GM23338 (cell line): ENCODE data around the gene SYNCRIP. TPM values are rescaled to one million over a fixed set of nuclear protein-coding genes. Genes with fewer than 3 reads are reported as not detected.

ENCODE experiments used
- ATAC-seq: fragments of 200-7000 bp; cut with Tn5 transposase; 3 replicates; pipeline ENCODE4 v1.9.1; 2020
- DNase-seq: peaks from one replicate; pipeline ENCODE4 v3.0.0-alpha.2; 2015; ENCODE audit warnings: low spot score
- H2AFZ ChIP-seq: fragments of 200-600 bp; sonication (generic); 2 replicates; pipeline ENCODE4 v1.8.0; 2016; ENCODE audit warnings: antibody characterized with exemption, mild to moderate bottlenecking, moderate library complexity
- H3F3A ChIP-seq: fragments of 200-600 bp; sonication (generic); replicated peaks from 2 replicates; pipeline ENCODE4 v1.8.0; 2017; ENCODE audit warnings: antibody characterized with exemption, mixed run types, low read depth
- H3K27ac ChIP-seq: fragments of 200-600 bp; sonication (generic); 2 replicates; pipeline ENCODE4 v1.6.1; 2016; ENCODE audit warnings: low read depth
- H3K27me3 ChIP-seq: fragments of 200-600 bp; sonication (generic); 2 replicates; pipeline ENCODE4 v1.8.0; 2016; ENCODE audit warnings: mild to moderate bottlenecking, mixed run types, moderate library complexity; ENCODE audit not compliant: insufficient read depth
- H3K36me3 ChIP-seq: fragments of 200-600 bp; sonication (generic); 2 replicates; pipeline ENCODE4 v1.8.0; 2016; ENCODE audit warnings: mild to moderate bottlenecking; ENCODE audit not compliant: insufficient read depth
- H3K4me1 ChIP-seq: fragments of 200-600 bp; sonication (generic); 2 replicates; pipeline ENCODE4 v1.8.0; 2016; ENCODE audit warnings: mild to moderate bottlenecking, moderate library complexity; ENCODE audit not compliant: insufficient read depth
- H3K4me2 ChIP-seq: fragments of 200-600 bp; sonication (generic); 2 replicates; pipeline ENCODE4 v1.7.1; 2017; ENCODE audit warnings: mixed run types
- H3K4me3 ChIP-seq: fragments of 200-600 bp; sonication (generic); 2 replicates; pipeline ENCODE4 v1.6.1; 2016; ENCODE audit warnings: mixed run types
- H3K79me2 ChIP-seq: fragments of 200-600 bp; sonication (generic); replicated peaks from 2 replicates; pipeline ENCODE4 v1.8.0; 2017; ENCODE audit warnings: mild to moderate bottlenecking; ENCODE audit not compliant: insufficient read depth
- H3K9me2 ChIP-seq: fragments of 200-600 bp; sonication (generic); 2 replicates; pipeline ENCODE4 v1.8.0; 2017; ENCODE audit not compliant: insufficient read depth
- H4K20me1 ChIP-seq: fragments of 200-600 bp; sonication (generic); replicated peaks from 2 replicates; pipeline ENCODE4 v1.8.0; 2017; ENCODE audit warnings: mild to moderate bottlenecking; ENCODE audit not compliant: insufficient read depth
- H3K27ac Mint-ChIP-seq: 2 replicates; pipeline ENCODE4 v1.8.0; 2020; ENCODE audit warnings: inconsistent platforms, mild to moderate bottlenecking, moderate library complexity, mixed read lengths
- H3K27me3 Mint-ChIP-seq: 3 replicates; pipeline ENCODE4 v1.8.0; 2022; ENCODE audit warnings: low read depth, mild to moderate bottlenecking, moderate library complexity, mixed read lengths, inconsistent platforms; ENCODE audit not compliant: insufficient read depth, poor library complexity
- H3K36me3 Mint-ChIP-seq: 3 replicates; pipeline ENCODE4 v1.8.0; 2021; ENCODE audit warnings: low read depth, mild to moderate bottlenecking, inconsistent platforms, moderate library complexity, mixed read lengths
- H3K4me1 Mint-ChIP-seq: 3 replicates; pipeline ENCODE4 v1.8.0; 2020; ENCODE audit warnings: mild to moderate bottlenecking, inconsistent platforms, mixed read lengths
- H3K4me3 Mint-ChIP-seq: 3 replicates; pipeline ENCODE4 v1.8.0; 2021; ENCODE audit warnings: moderate library complexity, mild to moderate bottlenecking, inconsistent platforms, mixed read lengths
- H3K9me3 Mint-ChIP-seq: 3 replicates; pipeline ENCODE4 v1.8.0; 2020; ENCODE audit warnings: moderate library complexity, mild to moderate bottlenecking, inconsistent platforms, mixed read lengths
- CREB1 ChIP-seq: fragments of 250-450 bp; sonication (Bioruptor Pico); IDR thresholded peaks from 2 replicates; pipeline ENCODE4 v1.5.0; 2020; ENCODE audit warnings: low read depth, mild to moderate bottlenecking, moderate library complexity
- ETS1 ChIP-seq: IDR thresholded peaks from 2 replicates; pipeline ENCODE4 v1.6.1; 2016; ENCODE audit warnings: antibody characterized with exemption
- EZH2 ChIP-seq: fragments of 200-600 bp; sonication (generic); IDR thresholded peaks from one replicate; pipeline ENCODE4 v1.8.0; 2017; ENCODE audit warnings: antibody characterized with exemption, mild to moderate bottlenecking, low read depth; ENCODE audit not compliant: unreplicated experiment
- EZH2phosphoT487 ChIP-seq: fragments of 200-600 bp; sonication (generic); IDR thresholded peaks from one replicate; pipeline ENCODE4 v1.8.1; 2018; ENCODE audit warnings: antibody characterized with exemption; ENCODE audit not compliant: unreplicated experiment
- JUNB ChIP-seq: IDR thresholded peaks from one replicate; pipeline ENCODE4 v1.6.1; 2016; ENCODE audit warnings: antibody characterized with exemption; ENCODE audit not compliant: unreplicated experiment
- NANOG ChIP-seq: IDR thresholded peaks from 2 replicates; pipeline ENCODE4 v1.6.1; 2016; ENCODE audit warnings: antibody characterized with exemption, borderline replicate concordance
- POLR2AphosphoS5 ChIP-seq: IDR thresholded peaks from 2 replicates; pipeline ENCODE4 v1.6.1; 2016; ENCODE audit warnings: antibody characterized with exemption, low read depth
- REST ChIP-seq: IDR thresholded peaks from one replicate; pipeline ENCODE4 v1.6.1; 2018; ENCODE audit warnings: antibody characterized with exemption; ENCODE audit not compliant: unreplicated experiment
- STAT1 ChIP-seq: IDR thresholded peaks from one replicate; pipeline ENCODE4 v1.6.1; 2016; ENCODE audit warnings: antibody characterized with exemption; ENCODE audit not compliant: unreplicated experiment
- ZNF114 ChIP-seq: fragments of 250-450 bp; sonication (Bioruptor Pico); IDR thresholded peaks from 2 replicates; pipeline ENCODE4 v1.5.0; 2020; ENCODE audit warnings: mild to moderate bottlenecking, moderate library complexity
- ZNF331 ChIP-seq: fragments of 250-450 bp; sonication (Bioruptor Pico); IDR thresholded peaks from 2 replicates; pipeline ENCODE4 v1.5.0; 2020; ENCODE audit warnings: low read depth, mild to moderate bottlenecking, moderate library complexity
- polyA plus RNA-seq: library from polyadenylated mRNA; unstranded; fragments of >200 nt; fragmentation: Nextera tagmentation; extraction: Ambion mirVana; gene quantifications from 2 replicates; pipeline ENCODE4 v1.2.1, GENCODE V29; 2016
- total RNA-seq: library from RNA; depleted of rRNA; stranded (reverse); fragments of >200 nt; shearing (Covaris generic); gene quantifications from 2 replicates; pipeline ENCODE4 v1.2.3, GENCODE V29; 2014
- TF ChIP-seq, protein P1 (sequence below), 2 experiments: fragments of 200-600 bp in 1 of 2; sonication (generic) in 1 of 2; conservative IDR thresholded peaks; 2 replicates each; pipeline versions ENCODE4 v1.5.1 to v1.6.1; 2016 to 2017; ENCODE audit warnings: antibody characterized with exemption in 2 of 2, low read depth in 2 of 2, mild to moderate bottlenecking in 2 of 2, moderate library complexity in 1 of 2
- TF ChIP-seq, protein P2 (sequence below): fragments of 250-450 bp; sonication (Bioruptor Pico); IDR thresholded peaks from 2 replicates; pipeline ENCODE4 v1.5.0; 2020; ENCODE audit warnings: mild to moderate bottlenecking, moderate library complexity

Gene SYNCRIP
- total and polyA plus RNA-seq, 2 experiments from 2014 or later = 163 to 164 TPM

GRCh38 chr6:85614780-85615179 lies 27.9 kb downstream of the SYNCRIP start:
- Mint-ChIP-seq H3K4me1 (peaks cover 5% of the 10 kb centered on the region; the same call in 2 of the 3 replicates), H3K4me3 (no peak overlapping the region), H3K27ac (peak overlapping the region; percentile 7; the same call in 1 of the 2 replicates), H3K27me3 (peaks cover 8% of the 10 kb centered on the region), H3K36me3 (peaks cover 92% of the 10 kb centered on the region), H3K9me3 (no peaks in the 10 kb centered on the region)
- Histone ChIP-seq H3K9me2 (no peaks in the 10 kb centered on the region), H3K27me3 (no peaks in the 10 kb centered on the region), H3K79me2 (peaks cover 54% of the 10 kb centered on the region), H4K20me1 (peaks cover 46% of the 10 kb centered on the region), H3K4me3 (no peak overlapping the region), H2AFZ (no peak overlapping the region), H3K4me2 (no peak overlapping the region), H3K27ac (no peak overlapping the region), H3F3A (peaks cover 18% of the 10 kb centered on the region; the same call in 1 of the 2 replicates), H3K36me3 (peaks cover 86% of the 10 kb centered on the region), H3K4me1 (no peaks in the 10 kb centered on the region)
- ATAC-seq (peak; percentile 43; the same call in 2 of the 3 replicates), DNase-seq (no peak)
- TF ChIP-seq STAT1 (no peak), NANOG (no peak), REST (no peak), ETS1 (no peak), EZH2 (no peak), ZNF331 (CRISPR knock-in tag) (no peak), EZH2phosphoT487 (no peak), CREB1 (CRISPR knock-in tag) (no peak), JUNB (no peak), POLR2AphosphoS5 (no peak), ZNF114 (no peak)
- TF ChIP-seq, protein P1, sequence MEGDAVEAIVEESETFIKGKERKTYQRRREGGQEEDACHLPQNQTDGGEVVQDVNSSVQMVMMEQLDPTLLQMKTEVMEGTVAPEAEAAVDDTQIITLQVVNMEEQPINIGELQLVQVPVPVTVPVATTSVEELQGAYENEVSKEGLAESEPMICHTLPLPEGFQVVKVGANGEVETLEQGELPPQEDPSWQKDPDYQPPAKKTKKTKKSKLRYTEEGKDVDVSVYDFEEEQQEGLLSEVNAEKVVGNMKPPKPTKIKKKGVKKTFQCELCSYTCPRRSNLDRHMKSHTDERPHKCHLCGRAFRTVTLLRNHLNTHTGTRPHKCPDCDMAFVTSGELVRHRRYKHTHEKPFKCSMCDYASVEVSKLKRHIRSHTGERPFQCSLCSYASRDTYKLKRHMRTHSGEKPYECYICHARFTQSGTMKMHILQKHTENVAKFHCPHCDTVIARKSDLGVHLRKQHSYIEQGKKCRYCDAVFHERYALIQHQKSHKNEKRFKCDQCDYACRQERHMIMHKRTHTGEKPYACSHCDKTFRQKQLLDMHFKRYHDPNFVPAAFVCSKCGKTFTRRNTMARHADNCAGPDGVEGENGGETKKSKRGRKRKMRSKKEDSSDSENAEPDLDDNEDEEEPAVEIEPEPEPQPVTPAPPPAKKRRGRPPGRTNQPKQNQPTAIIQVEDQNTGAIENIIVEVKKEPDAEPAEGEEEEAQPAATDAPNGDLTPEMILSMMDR (conservative IDR thresholded peaks at IDR 0.05; ENCODE audit: low read depth in 2 of 2) = no peak
- TF ChIP-seq, protein P2, sequence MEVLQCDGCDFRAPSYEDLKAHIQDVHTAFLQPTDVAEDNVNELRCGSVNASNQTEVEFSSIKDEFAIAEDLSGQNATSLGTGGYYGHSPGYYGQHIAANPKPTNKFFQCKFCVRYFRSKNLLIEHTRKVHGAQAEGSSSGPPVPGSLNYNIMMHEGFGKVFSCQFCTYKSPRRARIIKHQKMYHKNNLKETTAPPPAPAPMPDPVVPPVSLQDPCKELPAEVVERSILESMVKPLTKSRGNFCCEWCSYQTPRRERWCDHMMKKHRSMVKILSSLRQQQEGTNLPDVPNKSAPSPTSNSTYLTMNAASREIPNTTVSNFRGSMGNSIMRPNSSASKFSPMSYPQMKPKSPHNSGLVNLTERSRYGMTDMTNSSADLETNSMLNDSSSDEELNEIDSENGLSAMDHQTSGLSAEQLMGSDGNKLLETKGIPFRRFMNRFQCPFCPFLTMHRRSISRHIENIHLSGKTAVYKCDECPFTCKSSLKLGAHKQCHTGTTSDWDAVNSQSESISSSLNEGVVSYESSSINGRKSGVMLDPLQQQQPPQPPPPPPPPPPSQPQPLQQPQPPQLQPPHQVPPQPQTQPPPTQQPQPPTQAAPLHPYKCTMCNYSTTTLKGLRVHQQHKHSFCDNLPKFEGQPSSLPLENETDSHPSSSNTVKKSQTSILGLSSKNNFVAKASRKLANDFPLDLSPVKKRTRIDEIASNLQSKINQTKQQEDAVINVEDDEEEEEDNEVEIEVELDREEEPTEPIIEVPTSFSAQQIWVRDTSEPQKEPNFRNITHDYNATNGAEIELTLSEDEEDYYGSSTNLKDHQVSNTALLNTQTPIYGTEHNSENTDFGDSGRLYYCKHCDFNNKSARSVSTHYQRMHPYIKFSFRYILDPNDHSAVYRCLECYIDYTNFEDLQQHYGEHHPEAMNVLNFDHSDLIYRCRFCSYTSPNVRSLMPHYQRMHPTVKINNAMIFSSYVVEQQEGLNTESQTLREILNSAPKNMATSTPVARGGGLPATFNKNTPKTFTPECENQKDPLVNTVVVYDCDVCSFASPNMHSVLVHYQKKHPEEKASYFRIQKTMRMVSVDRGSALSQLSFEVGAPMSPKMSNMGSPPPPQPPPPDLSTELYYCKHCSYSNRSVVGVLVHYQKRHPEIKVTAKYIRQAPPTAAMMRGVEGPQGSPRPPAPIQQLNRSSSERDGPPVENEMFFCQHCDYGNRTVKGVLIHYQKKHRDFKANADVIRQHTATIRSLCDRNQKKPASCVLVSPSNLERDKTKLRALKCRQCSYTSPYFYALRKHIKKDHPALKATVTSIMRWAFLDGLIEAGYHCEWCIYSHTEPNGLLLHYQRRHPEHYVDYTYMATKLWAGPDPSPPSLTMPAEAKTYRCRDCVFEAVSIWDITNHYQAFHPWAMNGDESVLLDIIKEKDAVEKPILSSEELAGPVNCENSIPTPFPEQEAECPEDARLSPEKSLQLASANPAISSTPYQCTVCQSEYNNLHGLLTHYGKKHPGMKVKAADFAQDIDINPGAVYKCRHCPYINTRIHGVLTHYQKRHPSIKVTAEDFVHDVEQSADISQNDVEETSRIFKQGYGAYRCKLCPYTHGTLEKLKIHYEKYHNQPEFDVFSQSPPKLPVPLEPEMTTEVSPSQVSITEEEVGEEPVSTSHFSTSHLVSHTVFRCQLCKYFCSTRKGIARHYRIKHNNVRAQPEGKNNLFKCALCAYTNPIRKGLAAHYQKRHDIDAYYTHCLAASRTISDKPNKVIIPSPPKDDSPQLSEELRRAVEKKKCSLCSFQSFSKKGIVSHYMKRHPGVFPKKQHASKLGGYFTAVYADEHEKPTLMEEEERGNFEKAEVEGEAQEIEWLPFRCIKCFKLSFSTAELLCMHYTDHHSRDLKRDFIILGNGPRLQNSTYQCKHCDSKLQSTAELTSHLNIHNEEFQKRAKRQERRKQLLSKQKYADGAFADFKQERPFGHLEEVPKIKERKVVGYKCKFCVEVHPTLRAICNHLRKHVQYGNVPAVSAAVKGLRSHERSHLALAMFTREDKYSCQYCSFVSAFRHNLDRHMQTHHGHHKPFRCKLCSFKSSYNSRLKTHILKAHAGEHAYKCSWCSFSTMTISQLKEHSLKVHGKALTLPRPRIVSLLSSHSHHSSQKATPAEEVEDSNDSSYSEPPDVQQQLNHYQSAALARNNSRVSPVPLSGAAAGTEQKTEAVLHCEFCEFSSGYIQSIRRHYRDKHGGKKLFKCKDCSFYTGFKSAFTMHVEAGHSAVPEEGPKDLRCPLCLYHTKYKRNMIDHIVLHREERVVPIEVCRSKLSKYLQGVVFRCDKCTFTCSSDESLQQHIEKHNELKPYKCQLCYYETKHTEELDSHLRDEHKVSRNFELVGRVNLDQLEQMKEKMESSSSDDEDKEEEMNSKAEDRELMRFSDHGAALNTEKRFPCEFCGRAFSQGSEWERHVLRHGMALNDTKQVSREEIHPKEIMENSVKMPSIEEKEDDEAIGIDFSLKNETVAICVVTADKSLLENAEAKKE (CRISPR knock-in tag) = no peak
